H9 (cell line): ENCODE measurements around the gene SORCS2. TPM values are rescaled to one million over a fixed set of nuclear protein-coding genes. Genes with fewer than 3 reads are reported as not detected.
A peak's percentile ranks its signal among the peaks of the same experiment; 100 is the strongest.

Experiments used
- DNase-seq: peaks from one replicate; pipeline ENCODE4 v3.0.0-alpha.2; 2017
- H2AFZ ChIP-seq: one replicate; pipeline ENCODE4 v1.6.1; 2013; ENCODE audit warnings: mild to moderate bottlenecking, low read length, control low read depth, moderate library complexity
- H2AK5ac ChIP-seq: 2 replicates; pipeline ENCODE4 v1.6.1; 2013; ENCODE audit warnings: low read length, control low read depth, mixed read lengths; ENCODE audit not compliant: insufficient read length
- H2BK120ac ChIP-seq: one replicate; pipeline ENCODE4 v1.6.1; 2013; ENCODE audit warnings: low read depth, mild to moderate bottlenecking, low read length, control low read depth, inconsistent platforms; ENCODE audit not compliant: poor library complexity, severe bottlenecking
- H2BK12ac ChIP-seq: 2 replicates; pipeline ENCODE4 v1.6.1; 2013; ENCODE audit warnings: low read length, control low read depth, mixed read lengths, low read depth; ENCODE audit not compliant: insufficient read length
- H2BK15ac ChIP-seq: 2 replicates; pipeline ENCODE4 v1.6.1; 2013; ENCODE audit warnings: low read depth, low read length, control low read depth
- H2BK20ac ChIP-seq: one replicate; pipeline ENCODE4 v1.6.1; 2013; ENCODE audit warnings: low read depth, mild to moderate bottlenecking, low read length, control low read depth, inconsistent platforms; ENCODE audit not compliant: poor library complexity, severe bottlenecking
- H2BK5ac ChIP-seq: 2 replicates; pipeline ENCODE4 v1.6.1; 2013; ENCODE audit warnings: low read length, control low read depth, mixed read lengths; ENCODE audit not compliant: insufficient read length
- H3K14ac ChIP-seq: 2 replicates; pipeline ENCODE4 v1.6.1; 2013; ENCODE audit warnings: low read length, control low read depth; ENCODE audit not compliant: insufficient read depth
- H3K18ac ChIP-seq: 2 replicates; pipeline ENCODE4 v1.6.1; 2013; ENCODE audit warnings: low read depth, mild to moderate bottlenecking, mixed read lengths, low read length, control low read depth; ENCODE audit not compliant: insufficient read length
- H3K23ac ChIP-seq: 2 replicates; pipeline ENCODE4 v1.6.1; 2013; ENCODE audit warnings: low read length, control low read depth, mixed read lengths, low read depth; ENCODE audit not compliant: insufficient read length
- H3K23me2 ChIP-seq: 2 replicates; pipeline ENCODE4 v1.6.1; 2013; ENCODE audit warnings: low read depth, mild to moderate bottlenecking, mixed read lengths, low read length, control low read depth; ENCODE audit not compliant: insufficient read length, poor library complexity, severe bottlenecking
- H3K27ac ChIP-seq: 2 replicates; pipeline ENCODE4 v1.5.1; 2013; ENCODE audit warnings: low read length, control low read depth, mixed read lengths, low read depth; ENCODE audit not compliant: insufficient read length
- H3K27me3 ChIP-seq: 2 replicates; pipeline ENCODE4 v1.6.1; 2013; ENCODE audit warnings: low read length, control low read depth, inconsistent platforms; ENCODE audit not compliant: insufficient read depth
- H3K4ac ChIP-seq: 2 replicates; pipeline ENCODE4 v1.6.1; 2013; ENCODE audit warnings: low read depth, mild to moderate bottlenecking, control low read depth, inconsistent platforms, low read length, moderate library complexity
- H3K4me1 ChIP-seq: 2 replicates; pipeline ENCODE4 v1.6.1; 2013; ENCODE audit warnings: low read length, control low read depth, inconsistent platforms; ENCODE audit not compliant: insufficient read depth
- H3K4me2 ChIP-seq: 2 replicates; pipeline ENCODE4 v1.6.1; 2013; ENCODE audit warnings: low read length, control low read depth, mixed read lengths; ENCODE audit not compliant: insufficient read length, insufficient read depth
- H3K56ac ChIP-seq: 2 replicates; pipeline ENCODE4 v1.6.1; 2013; ENCODE audit warnings: low read depth, mild to moderate bottlenecking, mixed read lengths, low read length, control low read depth; ENCODE audit not compliant: insufficient read length
- H3K79me1 ChIP-seq: 2 replicates; pipeline ENCODE4 v1.6.1; 2013; ENCODE audit warnings: low read depth, mild to moderate bottlenecking, moderate library complexity, low read length, control low read depth, inconsistent platforms; ENCODE audit not compliant: insufficient read depth, poor library complexity, severe bottlenecking
- H3K79me2 ChIP-seq: 2 replicates; pipeline ENCODE4 v1.6.1; 2013; ENCODE audit warnings: low read length, control low read depth, inconsistent platforms; ENCODE audit not compliant: insufficient read depth
- H3K9ac ChIP-seq: 2 replicates; pipeline ENCODE4 v1.6.1; 2013; ENCODE audit warnings: low read length, control low read depth, mixed read lengths; ENCODE audit not compliant: insufficient read length; ENCODE audit errors: extremely low read depth
- H3K9me3 ChIP-seq: one replicate; pipeline ENCODE4 v1.6.1; 2013; ENCODE audit warnings: low read depth, low read length, inconsistent platforms; ENCODE audit not compliant: control insufficient read depth
- H3T11ph ChIP-seq: one replicate; pipeline ENCODE4 v1.6.1; 2013; ENCODE audit warnings: mild to moderate bottlenecking, low read length, control low read depth, inconsistent platforms
- H4K20me1 ChIP-seq: one replicate; pipeline ENCODE4 v1.6.1; 2013; ENCODE audit not compliant: control insufficient read depth, insufficient read length, insufficient read depth
- H4K5ac ChIP-seq: 2 replicates; pipeline ENCODE4 v1.6.1; 2013; ENCODE audit warnings: low read depth, mild to moderate bottlenecking, mixed read lengths, low read length, control low read depth; ENCODE audit not compliant: insufficient read length
- H4K8ac ChIP-seq: replicated peaks from 2 replicates; pipeline ENCODE4 v1.6.1; 2013; ENCODE audit warnings: low read length, control low read depth, mixed read lengths, low read depth; ENCODE audit not compliant: insufficient read length
- H4K91ac ChIP-seq: 2 replicates; pipeline ENCODE4 v1.6.1; 2013; ENCODE audit warnings: low read depth, mild to moderate bottlenecking, moderate library complexity, mixed read lengths, low read length, control low read depth; ENCODE audit not compliant: insufficient read length
- H3K27ac Mint-ChIP-seq, 3 experiments: 2 replicates in 2 of 3; 3 replicates in 1 of 3; pipeline ENCODE4 v1.8.0; 2020 to 2021; ENCODE audit warnings: mixed read lengths in 3 of 3, mild to moderate bottlenecking in 1 of 3, moderate library complexity in 1 of 3
- H3K27me3 Mint-ChIP-seq: 2 replicates; pipeline ENCODE4 v1.8.0; 2021; ENCODE audit warnings: low read depth, mild to moderate bottlenecking, moderate library complexity, mixed read lengths
- H3K36me3 Mint-ChIP-seq, 3 experiments: 2 replicates in 2 of 3; 3 replicates in 1 of 3; pipeline ENCODE4 v1.8.0; 2020 to 2021; ENCODE audit warnings: low read depth in 3 of 3, mixed read lengths in 3 of 3; ENCODE audit not compliant: insufficient read depth in 1 of 3
- H3K4me1 Mint-ChIP-seq, 2 experiments: 2 replicates each; pipeline ENCODE4 v1.8.0; 2020; ENCODE audit warnings: mixed read lengths in 2 of 2
- H3K4me3 Mint-ChIP-seq, 2 experiments: 2 replicates in 1 of 2; 3 replicates in 1 of 2; pipeline ENCODE4 v1.8.0; 2020 to 2021; ENCODE audit warnings: mild to moderate bottlenecking in 2 of 2, mixed read lengths in 2 of 2, moderate library complexity in 1 of 2
- H3K9me3 Mint-ChIP-seq, 2 experiments: 2 replicates in 1 of 2; 3 replicates in 1 of 2; pipeline ENCODE4 v1.8.0; 2020; ENCODE audit warnings: mild to moderate bottlenecking in 2 of 2, mixed read lengths in 2 of 2, moderate library complexity in 1 of 2
- WGBS: extraction: QIAGEN DNeasy Blood & Tissue Kit; methylation state at CpG from one replicate; pipeline ENCODE4 v1.1.7; 2013; ENCODE audit warnings: missing lambda C conversion rate, low lambda C conversion rate, mixed read lengths; ENCODE audit not compliant: insufficient read length; ENCODE audit errors: extremely low coverage; 5-methylcytosine and 5-hydroxymethylcytosine counted together
- total RNA-seq: library from RNA; stranded (reverse); gene quantifications from 2 replicates; pipeline ENCODE4 v1.2.1, GENCODE V29; 2021
- TF ChIP-seq, protein P1 (sequence below): fragments of 200-600 bp; sonication (generic); conservative IDR thresholded peaks from 3 replicates; pipeline ENCODE4 v1.8.0; 2021; ENCODE audit warnings: antibody characterized with exemption, mild to moderate bottlenecking

SORCS2 gene
- total RNA-seq, 1 experiment from 2014 or later = 0.57 TPM

DNA sequence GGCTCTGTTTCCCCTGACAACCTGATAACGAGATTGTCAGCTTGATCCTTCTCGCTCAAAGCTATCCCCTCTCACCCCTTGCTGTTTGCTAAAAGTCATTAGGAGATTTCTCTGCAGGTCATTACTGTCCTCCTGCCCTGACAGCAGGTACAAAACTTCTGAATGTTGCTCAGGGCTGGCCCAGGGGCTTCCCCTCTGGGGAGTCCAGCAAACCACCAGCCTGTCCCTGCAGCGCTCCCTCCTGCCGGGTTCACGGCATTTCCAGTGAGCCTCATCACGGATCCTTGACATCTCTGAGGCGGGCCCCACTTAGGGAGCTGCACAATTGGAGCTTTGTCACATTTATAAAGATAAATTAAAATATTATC is 5.2 kb upstream of the SORCS2 start:
- peaks cover 2% of the 10 kb centered on the region for H3K23me2 ChIP-seq
- no peak overlapping the region for H3K4me3 Mint-ChIP-seq
- H4K20me1 ChIP-seq = no peaks in the 10 kb centered on the region
- no peak overlapping the region for H2BK12ac ChIP-seq
- WGBS = no CpG with 5 or more reads among the region's 7 CpGs
- H3K4ac ChIP-seq = no peak overlapping the region
- no peak overlapping the region for H3K23ac ChIP-seq
- no peak overlapping the region for H4K8ac ChIP-seq
- no peak overlapping the region; a peak in 1 of 7 replicates for H3K27ac Mint-ChIP-seq
- H2BK5ac ChIP-seq = no peak overlapping the region
- H3K9ac ChIP-seq = no peak overlapping the region
- H3K4me1 Mint-ChIP-seq = no peaks in the 10 kb centered on the region
- no peaks in the 10 kb centered on the region for H3K27me3 ChIP-seq
- no peak overlapping the region for H3K18ac ChIP-seq
- no peak overlapping the region for H4K91ac ChIP-seq
- no peak overlapping the region for H2BK20ac ChIP-seq
- no peak overlapping the region for H2BK15ac ChIP-seq
- H3K4me2 ChIP-seq = no peak overlapping the region
- no peaks in the 10 kb centered on the region; a peak in 2 of 7 replicates for H3K36me3 Mint-ChIP-seq
- peaks cover 0 to 3% of the 10 kb centered on the region in 2 experiments; a peak in 3 of 5 replicates for H3K9me3 Mint-ChIP-seq
- no peaks in the 10 kb centered on the region for H3K79me2 ChIP-seq
- H3K9me3 ChIP-seq = no peaks in the 10 kb centered on the region
- no peak overlapping the region for H4K5ac ChIP-seq
- no peak overlapping the region for H3K14ac ChIP-seq
- H3K27me3 Mint-ChIP-seq = peaks cover 58% of the 10 kb centered on the region
- H3T11ph ChIP-seq = no peak overlapping the region
- H3K27ac ChIP-seq = no peak overlapping the region
- TF ChIP-seq, protein P1, sequence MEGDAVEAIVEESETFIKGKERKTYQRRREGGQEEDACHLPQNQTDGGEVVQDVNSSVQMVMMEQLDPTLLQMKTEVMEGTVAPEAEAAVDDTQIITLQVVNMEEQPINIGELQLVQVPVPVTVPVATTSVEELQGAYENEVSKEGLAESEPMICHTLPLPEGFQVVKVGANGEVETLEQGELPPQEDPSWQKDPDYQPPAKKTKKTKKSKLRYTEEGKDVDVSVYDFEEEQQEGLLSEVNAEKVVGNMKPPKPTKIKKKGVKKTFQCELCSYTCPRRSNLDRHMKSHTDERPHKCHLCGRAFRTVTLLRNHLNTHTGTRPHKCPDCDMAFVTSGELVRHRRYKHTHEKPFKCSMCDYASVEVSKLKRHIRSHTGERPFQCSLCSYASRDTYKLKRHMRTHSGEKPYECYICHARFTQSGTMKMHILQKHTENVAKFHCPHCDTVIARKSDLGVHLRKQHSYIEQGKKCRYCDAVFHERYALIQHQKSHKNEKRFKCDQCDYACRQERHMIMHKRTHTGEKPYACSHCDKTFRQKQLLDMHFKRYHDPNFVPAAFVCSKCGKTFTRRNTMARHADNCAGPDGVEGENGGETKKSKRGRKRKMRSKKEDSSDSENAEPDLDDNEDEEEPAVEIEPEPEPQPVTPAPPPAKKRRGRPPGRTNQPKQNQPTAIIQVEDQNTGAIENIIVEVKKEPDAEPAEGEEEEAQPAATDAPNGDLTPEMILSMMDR = no peak
- H3K4me1 ChIP-seq = no peaks in the 10 kb centered on the region
- H2AFZ ChIP-seq = no peak overlapping the region
- H3K79me1 ChIP-seq = no peaks in the 10 kb centered on the region
- no peak overlapping the region for H2BK120ac ChIP-seq
- DNase-seq = peak; percentile 11
- H3K56ac ChIP-seq = no peak overlapping the region
- no peak overlapping the region for H2AK5ac ChIP-seq
